IMR-90 (cell line): ENCODE data around the gene SUN1. TPM values are rescaled to one million over a fixed set of nuclear protein-coding genes. Genes with fewer than 3 reads are reported as not detected.

Source experiments
- ATAC-seq: fragments of 200-7000 bp; cut with Tn5 transposase; 2 replicates; pipeline ENCODE4 v1.9.1; 2020; ENCODE audit warnings: low read depth, mild to moderate bottlenecking, moderate library complexity
- BruUV-seq: library from RNA; stranded (reverse); fragments of 400-500 nt; replicated peaks from 2 replicates; lab custom pipeline; 2021; lab: Mats Ljungman, UMichigan
- CTCF ChIA-PET: fragments of 300-600 bp; formaldehyde crosslinking; extraction: SDS; loops from one replicate; lab custom pipeline; 2021; ENCODE audit warnings: antibody characterized with exemption; lab: Yijun Ruan, JAX
- POLR2A ChIA-PET: fragments of 300-600 bp; sonication (Branson Sonifier 250); formaldehyde crosslinking; loops from one replicate; lab custom pipeline; 2022; ENCODE audit warnings: antibody characterized with exemption; ENCODE audit not compliant: unreplicated experiment; lab: Charles Lee
- DNase-seq: peaks from one replicate; pipeline ENCODE4 v3.0.0; 2013
- H2AFZ ChIP-seq: replicated peaks from 2 replicates; pipeline ENCODE3; 2013; ENCODE audit warnings: low read length, mild to moderate bottlenecking; ENCODE audit not compliant: poor library complexity
- H2AK5ac ChIP-seq: 2 replicates; pipeline ENCODE4 v1.6.1; 2013; ENCODE audit warnings: low read depth, low read length, inconsistent platforms
- H2AK9ac ChIP-seq: replicated peaks from 2 replicates; pipeline ENCODE3; 2013; ENCODE audit warnings: mild to moderate bottlenecking, low read depth, low read length, moderate library complexity; ENCODE audit not compliant: poor library complexity
- H2BK120ac ChIP-seq: 2 replicates; pipeline ENCODE4 v1.6.1; 2013; ENCODE audit warnings: low read depth, low read length, inconsistent platforms
- H2BK15ac ChIP-seq: 3 replicates; pipeline ENCODE4 v1.6.1; 2013; ENCODE audit warnings: low read depth, low read length, inconsistent platforms
- H2BK20ac ChIP-seq: 2 replicates; pipeline ENCODE4 v1.6.1; 2013; ENCODE audit warnings: low read depth, mild to moderate bottlenecking, inconsistent platforms, low read length, moderate library complexity
- H2BK5ac ChIP-seq: 2 replicates; pipeline ENCODE4 v1.6.1; 2013; ENCODE audit warnings: mild to moderate bottlenecking, low read depth, low read length, inconsistent platforms; ENCODE audit not compliant: poor library complexity, severe bottlenecking
- H3K14ac ChIP-seq: replicated peaks from 2 replicates; pipeline ENCODE4 v1.6.1; 2013; ENCODE audit warnings: low read depth, low read length, inconsistent platforms
- H3K18ac ChIP-seq: 2 replicates; pipeline ENCODE4 v1.6.1; 2013; ENCODE audit warnings: low read depth, low read length, control low read depth
- H3K23ac ChIP-seq: 2 replicates; pipeline ENCODE4 v1.6.1; 2013; ENCODE audit warnings: low read depth, low read length, inconsistent platforms
- H3K27ac ChIP-seq: 2 replicates; pipeline ENCODE4 v1.5.1; 2013; ENCODE audit warnings: mild to moderate bottlenecking, control low read depth, low read length; ENCODE audit not compliant: insufficient read depth
- H3K27me3 ChIP-seq: 2 replicates; pipeline ENCODE4 v1.6.1; 2013; ENCODE audit warnings: low read length; ENCODE audit not compliant: control insufficient read depth, insufficient read depth
- H3K36me3 ChIP-seq: 2 replicates; pipeline ENCODE4 v1.6.1; 2013; ENCODE audit warnings: low read length, mixed read lengths; ENCODE audit not compliant: control insufficient read depth, insufficient read depth
- H3K4ac ChIP-seq: 2 replicates; pipeline ENCODE4 v1.6.1; 2013; ENCODE audit warnings: low read depth, low read length, inconsistent platforms
- H3K4me1 ChIP-seq: 2 replicates; pipeline ENCODE4 v1.6.1; 2013; ENCODE audit warnings: low read length, mixed read lengths; ENCODE audit not compliant: control insufficient read depth, insufficient read depth
- H3K4me2 ChIP-seq: 2 replicates; pipeline ENCODE4 v1.6.1; 2013; ENCODE audit warnings: low read depth, mild to moderate bottlenecking, control low read depth, low read length, moderate library complexity
- H3K4me3 ChIP-seq: 2 replicates; pipeline ENCODE4 v1.5.1; 2013; ENCODE audit warnings: low read depth, mild to moderate bottlenecking, control low read depth, low read length, moderate library complexity; ENCODE audit not compliant: insufficient read depth
- H3K56ac ChIP-seq: 2 replicates; pipeline ENCODE4 v1.6.1; 2013; ENCODE audit warnings: low read length, inconsistent platforms; ENCODE audit not compliant: insufficient read depth; ENCODE audit errors: extremely low read depth
- H3K79me1 ChIP-seq, 2 experiments: 2 replicates each; pipeline ENCODE4 v1.6.1; 2013; ENCODE audit warnings: low read length in 2 of 2, inconsistent platforms in 1 of 2, low read depth in 1 of 2
- H3K9ac ChIP-seq: 2 replicates; pipeline ENCODE4 v1.6.1; 2013; ENCODE audit warnings: low read depth, low read length, control low read depth
- H3K9me1 ChIP-seq: 2 replicates; pipeline ENCODE4 v1.6.1; 2013; ENCODE audit warnings: low read length, inconsistent platforms; ENCODE audit not compliant: insufficient read depth
- H3K9me3 ChIP-seq: 2 replicates; pipeline ENCODE4 v1.6.1; 2013; ENCODE audit warnings: low read length; ENCODE audit not compliant: control insufficient read depth, insufficient read depth
- H4K20me1 ChIP-seq: 2 replicates; pipeline ENCODE4 v1.6.1; 2013; ENCODE audit warnings: low read length, inconsistent platforms; ENCODE audit not compliant: insufficient read depth
- H4K5ac ChIP-seq: 2 replicates; pipeline ENCODE4 v1.6.1; 2013; ENCODE audit warnings: mild to moderate bottlenecking, low read depth, low read length, control low read depth
- H4K8ac ChIP-seq, 2 experiments: 2 replicates each; pipeline ENCODE4 v1.6.1; 2013; ENCODE audit warnings: low read depth in 2 of 2, low read length in 2 of 2, control low read depth in 1 of 2, inconsistent platforms in 1 of 2
- H4K91ac ChIP-seq: 2 replicates; pipeline ENCODE4 v1.6.1; 2013; ENCODE audit warnings: low read depth, low read length, inconsistent platforms; ENCODE audit not compliant: insufficient read depth
- CEBPB ChIP-seq: IDR thresholded peaks from 2 replicates; pipeline ENCODE4 v1.6.1; 2012; ENCODE audit warnings: low read depth, low read length, improper control_type of control experiment
- MAZ ChIP-seq: IDR thresholded peaks from 2 replicates; pipeline ENCODE4 v1.6.1; 2012; ENCODE audit warnings: low read depth, mild to moderate bottlenecking, low read length, improper control_type of control experiment, moderate library complexity, borderline replicate concordance
- MXI1 ChIP-seq: IDR thresholded peaks from 2 replicates; pipeline ENCODE4 v1.6.1; 2012; ENCODE audit warnings: low read depth, mild to moderate bottlenecking, low read length, moderate library complexity, borderline replicate concordance
- NFE2L2 ChIP-seq: fragments of 150-350 bp; IDR thresholded peaks from 2 replicates; pipeline ENCODE4 v1.6.1; 2016; ENCODE audit warnings: low read depth, mild to moderate bottlenecking, low read length
- RAD21 ChIP-seq: IDR thresholded peaks from 2 replicates; pipeline ENCODE4 v1.6.1; 2012; ENCODE audit warnings: low read length, improper control_type of control experiment
- RCOR1 ChIP-seq: IDR thresholded peaks from 2 replicates; pipeline ENCODE4 v1.6.1; 2012; ENCODE audit warnings: mild to moderate bottlenecking, low read length, improper control_type of control experiment; ENCODE audit not compliant: insufficient replicate concordance
- SMC3 ChIP-seq: fragments of 150-350 bp; IDR thresholded peaks from 2 replicates; pipeline ENCODE4 v1.6.1; 2016; ENCODE audit warnings: low read depth, mild to moderate bottlenecking, antibody characterized with exemption, low read length, moderate library complexity
- WGBS, 2 experiments: methylation state at CpG; one replicate each; pipeline versions ENCODE4 v1.1.5 to v1.1.7; 2013; ENCODE audit warnings: missing lambda C conversion rate in 2 of 2; ENCODE audit not compliant: insufficient read length in 1 of 2; ENCODE audit errors: extremely low coverage in 2 of 2; 5-methylcytosine and 5-hydroxymethylcytosine counted together
- dilution Hi-C: fragments of 300-500 bp; cut with HindIII; formaldehyde crosslinking; loops from one replicate; pipeline ENCODE4 v1.14.3; 2018; ENCODE audit warnings: low sequenced_read_pairs; ENCODE audit not compliant: unreplicated experiment
- in situ Hi-C: fragments of 300-500 bp; cut with MboI; formaldehyde crosslinking; loops from 3 replicates; pipeline ENCODE4 v1.14.3; 2019; ENCODE audit warnings: low sequenced_read_pairs, inconsistent platforms, mixed read lengths
- intact Hi-C: fragments of 100-400 bp; cut with micrococcal nuclease; formaldehyde crosslinking; loops from 2 replicates; pipeline ENCODE4 v1.10.0; 2022
- polyA plus RNA-seq, 3 experiments: library from polyadenylated mRNA; depleted of rRNA; stranded (reverse); fragments of >200 nt; gene quantifications; 2 replicates each; pipeline ENCODE4 v1.2.3, GENCODE V29; 2012; ENCODE audit warnings: low replicate concordance in 1 of 3
- total RNA-seq: library from RNA; depleted of rRNA; stranded (reverse); fragments of >200 nt; gene quantifications from 2 replicates; pipeline ENCODE4 v1.2.3, GENCODE V29; 2012
- TF ChIP-seq, protein P1 (sequence below): conservative IDR thresholded peaks from 2 replicates; pipeline ENCODE4 v1.5.1; 2012; ENCODE audit warnings: mild to moderate bottlenecking, low read depth, low read length, improper control_type of control experiment
- TF ChIP-seq, protein P2 (sequence below): fragments of 150-350 bp; IDR thresholded peaks from 2 replicates; pipeline ENCODE4 v1.6.1; 2017; ENCODE audit warnings: mild to moderate bottlenecking, antibody characterized with exemption, low read length, low read depth

Gene SUN1
- total and polyA plus RNA-seq, 2 of the 4 experiments (the other 2 are of a cell fraction) = 113 to 239 TPM

DNA sequence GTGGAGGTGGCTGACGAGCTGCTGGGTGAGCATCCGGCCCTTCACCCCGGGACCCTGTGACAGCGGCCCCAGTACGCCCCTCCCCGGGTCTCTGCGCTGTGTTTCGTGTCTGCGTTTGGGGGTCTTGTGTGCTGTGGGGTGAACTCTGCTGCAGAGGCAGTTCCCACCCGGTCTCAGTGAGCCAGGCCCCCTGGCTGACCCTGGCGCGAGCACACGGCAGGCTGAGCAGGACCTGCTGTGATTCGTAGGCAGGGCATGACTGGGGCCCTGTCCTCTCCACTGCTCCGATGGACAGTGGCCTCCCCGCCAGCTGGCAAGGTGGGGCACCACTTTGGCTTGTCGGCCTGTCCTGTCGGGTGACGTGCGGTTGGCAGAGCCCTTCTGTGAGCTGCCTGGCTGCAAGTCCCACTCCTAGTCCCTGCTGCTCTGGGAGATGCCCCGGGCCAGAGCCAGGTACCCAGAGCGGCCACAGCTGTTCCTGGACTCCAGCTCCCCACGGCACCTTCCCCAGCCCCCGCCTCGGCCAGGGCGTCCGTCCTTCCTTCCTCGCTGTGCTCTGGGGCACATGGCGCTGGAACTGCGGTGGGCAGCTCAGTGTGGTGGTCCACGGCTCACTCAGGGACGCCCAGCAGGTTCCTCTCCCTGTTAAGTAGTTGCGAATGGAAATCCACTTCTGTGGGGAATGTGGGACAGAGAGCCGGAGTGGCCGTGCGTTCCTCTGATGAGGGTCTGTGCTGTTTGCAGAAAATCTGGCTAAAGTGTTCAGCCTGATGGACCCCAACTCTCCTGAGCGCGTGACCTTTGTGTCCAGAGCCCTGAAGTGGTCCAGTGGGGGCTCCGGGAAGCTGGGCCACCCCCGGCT is 54.6 kb downstream of the SUN1 start:
- no peak overlapping the region for H2AK9ac ChIP-seq
- no peak overlapping the region for H3K9ac ChIP-seq
- no peak overlapping the region for H3K4ac ChIP-seq
- H4K20me1 ChIP-seq = peaks cover 52% of the 10 kb centered on the region
- H3K27ac ChIP-seq = no peak overlapping the region
- no peaks in the 10 kb centered on the region for H3K4me1 ChIP-seq
- in situ Hi-C loops = no loop called here
- intact Hi-C loops = no loop called here
- WGBS, 2 experiments = 98% methylated on average over 23 of the region's 40 CpGs; no CpG with 5 or more reads in 1 of the 2 experiments
- peaks cover 8 to 61% of the 10 kb centered on the region in 2 experiments for H3K79me1 ChIP-seq
- H2AK5ac ChIP-seq = no peak overlapping the region
- no peak overlapping the region for H4K8ac ChIP-seq
- ATAC-seq = no peak
- H3K27me3 ChIP-seq = no peaks in the 10 kb centered on the region
- BruUV-seq = no TSS peak
- no peaks in the 10 kb centered on the region; the same call in 1 of the 2 replicates for H3K9me1 ChIP-seq
- H3K4me3 ChIP-seq = no peak overlapping the region
- H4K5ac ChIP-seq = no peak overlapping the region
- H2BK20ac ChIP-seq = no peak overlapping the region
- no peak for DNase-seq
- no peak overlapping the region for H3K56ac ChIP-seq
- no peak overlapping the region for H2BK15ac ChIP-seq
- no peak for TF ChIP-seq SMC3
- TF ChIP-seq MAZ = no peak
- TF ChIP-seq, protein P1, sequence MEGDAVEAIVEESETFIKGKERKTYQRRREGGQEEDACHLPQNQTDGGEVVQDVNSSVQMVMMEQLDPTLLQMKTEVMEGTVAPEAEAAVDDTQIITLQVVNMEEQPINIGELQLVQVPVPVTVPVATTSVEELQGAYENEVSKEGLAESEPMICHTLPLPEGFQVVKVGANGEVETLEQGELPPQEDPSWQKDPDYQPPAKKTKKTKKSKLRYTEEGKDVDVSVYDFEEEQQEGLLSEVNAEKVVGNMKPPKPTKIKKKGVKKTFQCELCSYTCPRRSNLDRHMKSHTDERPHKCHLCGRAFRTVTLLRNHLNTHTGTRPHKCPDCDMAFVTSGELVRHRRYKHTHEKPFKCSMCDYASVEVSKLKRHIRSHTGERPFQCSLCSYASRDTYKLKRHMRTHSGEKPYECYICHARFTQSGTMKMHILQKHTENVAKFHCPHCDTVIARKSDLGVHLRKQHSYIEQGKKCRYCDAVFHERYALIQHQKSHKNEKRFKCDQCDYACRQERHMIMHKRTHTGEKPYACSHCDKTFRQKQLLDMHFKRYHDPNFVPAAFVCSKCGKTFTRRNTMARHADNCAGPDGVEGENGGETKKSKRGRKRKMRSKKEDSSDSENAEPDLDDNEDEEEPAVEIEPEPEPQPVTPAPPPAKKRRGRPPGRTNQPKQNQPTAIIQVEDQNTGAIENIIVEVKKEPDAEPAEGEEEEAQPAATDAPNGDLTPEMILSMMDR = no peak
- TF ChIP-seq RCOR1 = no peak
- TF ChIP-seq, protein P2, sequence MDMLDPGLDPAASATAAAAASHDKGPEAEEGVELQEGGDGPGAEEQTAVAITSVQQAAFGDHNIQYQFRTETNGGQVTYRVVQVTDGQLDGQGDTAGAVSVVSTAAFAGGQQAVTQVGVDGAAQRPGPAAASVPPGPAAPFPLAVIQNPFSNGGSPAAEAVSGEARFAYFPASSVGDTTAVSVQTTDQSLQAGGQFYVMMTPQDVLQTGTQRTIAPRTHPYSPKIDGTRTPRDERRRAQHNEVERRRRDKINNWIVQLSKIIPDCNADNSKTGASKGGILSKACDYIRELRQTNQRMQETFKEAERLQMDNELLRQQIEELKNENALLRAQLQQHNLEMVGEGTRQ = no peak
- no peak for TF ChIP-seq RAD21
- no peak for TF ChIP-seq MXI1
- TF ChIP-seq NFE2L2 = no peak
- TF ChIP-seq CEBPB = no peak
- H3K23ac ChIP-seq = no peak overlapping the region
- POLR2A ChIA-PET = no interaction called here
- peaks cover 30% of the 10 kb centered on the region for H3K36me3 ChIP-seq
- H2AFZ ChIP-seq = peak overlapping the region; percentile 43
- CTCF ChIA-PET = no interaction called here
- no peak overlapping the region for H2BK5ac ChIP-seq
- no peak overlapping the region for H3K4me2 ChIP-seq
- no peak overlapping the region for H3K18ac ChIP-seq
- no peak overlapping the region for H2BK120ac ChIP-seq
- H3K14ac ChIP-seq = no peak overlapping the region
- no peaks in the 10 kb centered on the region for H3K9me3 ChIP-seq
- no peak overlapping the region for H4K91ac ChIP-seq
- dilution Hi-C loops = no loop called here
